BE2C (cell line): Measurements from ENCODE around the gene RRBP1.

Experiments
- DNase-seq: peaks from one replicate; pipeline ENCODE4 v3.0.0-alpha.2; 2020
- H3K27me3 ChIP-seq: fragments of 250-450 bp; sonication (Bioruptor Pico); 2 replicates; pipeline ENCODE4 v1.5.1; 2020; ENCODE audit warnings: mild to moderate bottlenecking
- H3K36me3 ChIP-seq: fragments of 250-450 bp; sonication (Bioruptor Pico); 2 replicates; pipeline ENCODE4 v1.5.1; 2020; ENCODE audit warnings: mild to moderate bottlenecking
- H3K4me1 ChIP-seq: fragments of 250-450 bp; sonication (Bioruptor Pico); 2 replicates; pipeline ENCODE4 v1.5.1; 2020
- H3K4me3 ChIP-seq: 2 replicates; pipeline ENCODE4 v1.5.1; 2011; ENCODE audit warnings: low read depth, low read length
- H3K9me3 ChIP-seq: fragments of 250-450 bp; sonication (Bioruptor Pico); 2 replicates; pipeline ENCODE4 v1.5.1; 2020
- CTCF ChIP-seq: IDR thresholded peaks from 2 replicates; pipeline ENCODE4 v1.5.1; 2012; ENCODE audit warnings: mild to moderate bottlenecking, low read depth, low read length

The RRBP1 gene

GRCh38 chr20:17676378-17676759, 5.7 kb downstream of the RRBP1 start:
- no peaks in the 10 kb centered on the region for H3K9me3 ChIP-seq
- peaks cover 9% of the 10 kb centered on the region for H3K4me1 ChIP-seq
- TF ChIP-seq CTCF: no peak
- no peaks in the 10 kb centered on the region for H3K36me3 ChIP-seq
- no peak for DNase-seq
- no peaks in the 10 kb centered on the region for H3K27me3 ChIP-seq
- no peak overlapping the region for H3K4me3 ChIP-seq

GRCh38 chr20:17675519-17676377, 6.3 kb downstream of the RRBP1 start:
- no peaks in the 10 kb centered on the region for H3K9me3 ChIP-seq
- H3K36me3 ChIP-seq: no peaks in the 10 kb centered on the region
- no peak overlapping the region for H3K4me3 ChIP-seq
- H3K4me1 ChIP-seq: peaks cover 9% of the 10 kb centered on the region
- no peaks in the 10 kb centered on the region for H3K27me3 ChIP-seq
- no peak for DNase-seq
- no peak for TF ChIP-seq CTCF

- H3K27me3 ChIP-seq: no peaks in the 10 kb centered on the region
- TF ChIP-seq CTCF: no peak
- no peak overlapping the region for H3K4me3 ChIP-seq
- no peaks in the 10 kb centered on the region for H3K36me3 ChIP-seq
- H3K4me1 ChIP-seq: peaks cover 9% of the 10 kb centered on the region
- no peaks in the 10 kb centered on the region for H3K9me3 ChIP-seq
- no peak for DNase-seq
Measured at GRCh38 chr20:17674722-17675518, 7.1 kb downstream of the RRBP1 start.

- Histone ChIP-seq H3K36me3 (no peaks in the 10 kb centered on the region), H3K27me3 (no peaks in the 10 kb centered on the region), H3K4me3 (no peak overlapping the region), H3K4me1 (peaks cover 13% of the 10 kb centered on the region), H3K9me3 (no peaks in the 10 kb centered on the region)
- no peak for DNase-seq
- no peak for TF ChIP-seq CTCF
Measured at GRCh38 chr20:17673084-17673483, 9.0 kb downstream of the RRBP1 start.

GRCh38 chr20:17671565-17671964, 10.5 kb downstream of the RRBP1 start:
- Histone ChIP-seq H3K9me3 (no peaks in the 10 kb centered on the region; the same call in 1 of the 2 replicates), H3K4me3 (no peak overlapping the region), H3K36me3 (no peaks in the 10 kb centered on the region), H3K27me3 (no peaks in the 10 kb centered on the region), H3K4me1 (peaks cover 13% of the 10 kb centered on the region)
- TF ChIP-seq CTCF: no peak
- no peak for DNase-seq

- no peaks in the 10 kb centered on the region for H3K36me3 ChIP-seq
- no peak for TF ChIP-seq CTCF
- H3K9me3 ChIP-seq: no peaks in the 10 kb centered on the region; the same call in 1 of the 2 replicates
- no peak for DNase-seq
- H3K27me3 ChIP-seq: no peaks in the 10 kb centered on the region
- no peak overlapping the region for H3K4me3 ChIP-seq
- peaks cover 13% of the 10 kb centered on the region for H3K4me1 ChIP-seq
Measured at GRCh38 chr20:17671011-17671410, 11.0 kb downstream of the RRBP1 start.
